HG02973 (cell line): ENCODE results near the gene ATP4B.

ENCODE experiments used
- ATAC-seq: cut with Tn5 transposase; IDR thresholded peaks from one replicate; pipeline ENCODE4 v1.9.1; 2021; ENCODE audit warnings: moderate library complexity; ENCODE audit not compliant: unreplicated experiment

ATP4B gene

GRCh38 chr13:113656831-113657671, 947 bp downstream of the ATP4B start:
- no peak for ATAC-seq

- ATAC-seq = no peak
Measured at GRCh38 chr13:113656003-113656588, 1.9 kb downstream of the ATP4B start.

DNA sequence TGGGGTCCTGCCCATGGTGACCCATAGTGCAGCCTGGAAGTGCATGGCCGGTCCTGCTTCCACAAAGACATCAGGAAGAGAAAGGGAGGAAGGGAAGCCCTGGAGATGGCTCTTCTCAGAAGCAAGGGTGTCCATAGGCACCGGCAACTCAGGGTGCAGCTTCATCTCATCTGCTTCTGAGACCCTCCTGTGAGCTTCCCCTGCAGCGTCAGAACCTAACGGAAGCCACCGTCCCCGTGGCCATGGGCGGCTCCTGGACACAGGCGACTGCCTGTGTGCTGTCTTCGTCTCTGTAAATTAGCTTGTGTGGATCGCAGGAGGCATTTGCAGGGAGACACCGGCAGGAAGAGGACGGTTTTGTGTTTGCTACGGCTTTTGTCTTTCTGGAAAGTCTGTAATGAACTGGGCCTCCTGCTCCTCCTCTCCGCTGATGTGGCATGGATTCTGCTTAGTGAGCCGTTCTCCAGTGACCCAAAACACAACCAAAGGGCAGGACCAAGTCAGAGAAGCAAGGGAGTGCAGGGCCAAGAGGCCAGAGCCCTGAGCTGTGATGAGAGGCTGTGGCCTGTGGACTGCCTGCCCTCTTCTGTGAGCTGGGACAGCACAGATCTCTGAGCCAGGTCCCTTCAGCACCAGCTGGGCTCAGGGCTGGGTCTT, 2.5 kb downstream of the ATP4B start:
- ATAC-seq = no peak

GRCh38 chr13:113654591-113655345, 3.2 kb downstream of the ATP4B start:
- no peak for ATAC-seq

- ATAC-seq = no peak
Measured at GRCh38 chr13:113654175-113654560, 3.8 kb downstream of the ATP4B start.

- ATAC-seq = no peak
Measured at GRCh38 chr13:113653264-113654174, 4.5 kb downstream of the ATP4B start.

- no peak for ATAC-seq
Measured at GRCh38 chr13:113652404-113653263, 5.4 kb downstream of the ATP4B start.

GRCh38 chr13:113651511-113652403, 6.2 kb downstream of the ATP4B start:
- ATAC-seq = no peak

DNA sequence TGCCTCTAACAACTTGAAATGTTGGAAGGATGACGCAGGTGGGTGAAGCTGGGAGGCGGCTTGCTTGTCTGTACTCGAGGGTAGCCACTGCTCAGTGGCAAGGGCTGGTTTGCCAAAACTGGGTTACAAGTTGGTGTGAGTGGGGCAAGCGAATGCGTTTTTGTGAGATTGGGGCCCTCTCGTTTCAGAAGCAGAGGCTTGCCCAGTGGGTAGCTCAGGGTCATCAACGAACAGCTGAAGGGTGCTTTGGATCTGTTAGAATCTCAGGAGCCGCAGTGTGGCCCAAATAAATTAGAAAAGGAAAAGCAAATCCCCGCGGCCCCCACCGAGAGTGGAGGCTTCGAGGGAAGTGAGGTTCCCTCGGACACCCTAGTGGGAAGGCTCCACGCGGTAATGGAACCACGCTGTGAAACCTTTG, 7.3 kb downstream of the ATP4B start:
- no peak for ATAC-seq

DNA sequence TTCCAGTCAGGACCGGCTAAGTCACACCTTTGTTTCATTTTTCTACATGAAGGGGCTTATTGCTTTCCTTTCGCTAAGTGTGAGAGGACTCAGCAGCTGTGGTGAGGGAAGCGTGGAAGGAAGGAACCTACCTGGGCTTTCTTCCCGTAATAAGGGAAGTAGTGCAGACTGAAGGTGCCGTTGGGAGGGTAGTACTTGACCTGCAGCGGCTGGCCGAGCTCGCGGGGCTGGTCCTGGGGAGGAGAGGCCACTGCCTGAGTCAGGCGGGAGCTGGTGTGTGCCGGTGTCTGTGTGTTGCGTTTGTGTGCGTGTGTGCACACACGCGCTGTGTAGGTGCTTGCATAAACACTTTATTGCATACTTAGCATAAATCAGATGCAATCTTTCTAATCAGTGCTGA, 7.7 kb downstream of the ATP4B start:
- no peak for ATAC-seq

- no peak for ATAC-seq
Measured at GRCh38 chr13:113649212-113649611, 8.8 kb downstream of the ATP4B start.

DNA sequence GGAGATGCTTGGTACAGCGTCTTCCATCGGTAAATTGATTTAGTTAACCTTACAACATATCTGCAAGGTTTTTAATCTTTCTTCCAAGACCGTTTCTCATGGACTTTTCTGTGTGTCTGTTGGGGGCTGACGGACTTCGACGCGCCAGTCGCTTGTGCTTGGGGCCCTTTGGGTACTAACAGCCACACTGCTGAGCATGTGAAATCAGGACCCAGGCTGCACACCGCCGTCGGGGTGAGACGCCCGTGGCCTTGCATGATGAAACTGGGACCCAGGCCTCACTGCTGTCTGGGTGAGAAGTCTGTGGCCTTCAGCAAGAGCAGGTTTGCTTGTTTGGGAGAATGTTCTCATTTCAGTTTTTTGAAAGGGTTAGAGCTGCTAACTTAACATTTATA, 9.8 kb downstream of the ATP4B start:
- ATAC-seq = no peak

DNA sequence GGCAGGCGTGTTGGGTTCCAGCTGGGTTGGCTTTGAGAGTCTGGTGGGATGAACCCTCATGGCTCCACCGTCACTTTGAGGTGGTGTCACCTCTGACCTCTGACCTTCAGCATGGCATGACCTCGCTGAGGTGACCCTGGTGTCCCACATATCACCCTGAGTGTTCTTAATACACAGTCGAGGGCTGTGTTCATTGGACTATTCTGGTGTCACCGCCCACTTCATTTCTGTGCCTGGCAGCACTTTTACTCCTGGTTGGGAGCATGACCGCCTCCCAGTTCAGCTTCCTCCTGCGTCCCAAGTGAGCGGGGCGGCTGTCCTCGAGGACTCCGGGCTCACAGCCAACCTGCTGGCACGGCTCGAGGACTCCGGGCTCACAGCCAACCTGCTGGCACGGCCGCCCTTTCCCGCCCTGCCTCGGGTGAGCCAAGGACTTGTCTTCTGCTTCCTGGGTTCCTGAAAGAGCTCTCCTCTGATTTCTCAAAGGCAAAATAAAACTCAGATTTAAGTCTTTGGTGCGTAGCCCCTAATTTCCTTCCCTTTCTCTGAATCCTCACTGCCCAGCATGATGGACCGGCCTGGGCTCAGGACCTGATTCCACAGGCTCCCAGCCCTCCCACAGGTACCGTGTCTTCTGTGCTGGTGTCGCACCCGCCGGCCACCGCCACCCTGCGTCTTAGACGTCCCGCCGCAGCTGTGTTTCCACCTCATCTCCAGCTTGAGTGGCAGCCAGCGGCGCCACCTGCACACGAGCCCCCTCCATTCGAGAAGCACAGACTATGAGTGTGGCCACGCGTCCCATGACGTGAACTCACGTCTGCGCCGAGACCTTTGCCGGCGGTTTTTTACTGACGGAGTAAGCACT, 10.4 kb downstream of the ATP4B start:
- ATAC-seq = no peak

DNA sequence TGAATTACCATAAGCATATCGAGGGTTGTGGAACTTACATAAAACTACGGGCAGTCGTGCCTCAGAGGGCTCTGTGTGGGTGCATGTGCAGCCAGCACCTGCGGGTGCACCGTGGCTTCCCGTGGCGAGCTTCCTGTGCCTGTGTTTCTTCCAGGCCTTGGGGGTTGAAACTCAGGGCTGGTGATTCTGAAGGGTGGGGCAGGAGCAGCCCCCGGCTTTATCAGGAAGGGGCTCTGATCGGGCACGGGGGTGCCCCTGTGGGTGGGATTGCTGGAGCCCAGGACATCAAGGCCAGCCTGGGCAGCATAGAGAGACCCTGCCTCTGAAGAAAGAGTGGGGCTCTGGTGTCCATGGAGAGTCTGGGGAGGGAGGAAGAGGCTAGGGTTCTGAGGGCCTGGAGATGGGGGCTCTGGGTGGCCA, 11.1 kb downstream of the ATP4B start:
- no peak for ATAC-seq

- no peak for ATAC-seq
Measured at GRCh38 chr13:113646376-113646775, 11.6 kb downstream of the ATP4B start.

DNA sequence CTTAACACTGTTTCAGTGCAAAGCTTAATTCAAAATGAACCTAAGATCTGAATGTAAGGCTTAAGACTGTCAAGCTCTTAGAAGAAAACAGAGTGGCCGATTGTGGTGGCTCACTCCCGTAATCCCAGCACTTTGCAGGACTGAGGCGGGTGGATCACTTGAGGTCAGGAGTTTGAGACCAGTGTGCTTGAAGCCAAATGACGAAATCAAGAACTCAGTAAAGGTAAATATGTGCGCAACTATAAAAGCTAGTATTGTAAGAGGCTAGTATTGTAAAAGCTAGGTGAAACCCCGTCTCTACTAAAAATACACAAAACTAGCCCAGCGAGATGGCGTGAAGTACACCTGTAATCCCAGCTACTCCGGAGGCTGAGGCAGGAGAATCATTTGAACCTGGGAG, 12.7 kb downstream of the ATP4B start:
- no peak for ATAC-seq

- ATAC-seq = no peak
Measured at GRCh38 chr13:113644800-113645199, 13.2 kb downstream of the ATP4B start.
